Adrenal gland (tissue), 5 donors: ENCODE data around the gene TDRD3.

Experiments
- CTCF ChIP-seq, 6 experiments: fragments of 450-650 bp in 4 of 6; fragments of 200-600 bp in 2 of 6; sonication (generic) in 1 of 6; IDR thresholded peaks; 1 replicate in 5 of 6; 2 replicates in 1 of 6; pipeline versions ENCODE4 v1.5.1 to v1.8.0; 2016 to 2021; ENCODE audit warnings: antibody characterized with exemption in 6 of 6, mild to moderate bottlenecking in 2 of 6, moderate library complexity in 1 of 6
- POLR2A ChIP-seq, 2 donors: fragments of 450-650 bp; IDR thresholded peaks; one replicate each; pipeline ENCODE4 v1.6.1; 2017; ENCODE audit warnings: antibody characterized with exemption in 2 of 2, mild to moderate bottlenecking in 2 of 2, moderate library complexity in 1 of 2
- donor health status: DM: no; HTN: no; CAD: no.

- TF ChIP-seq CTCF (IDR thresholded peaks at IDR 0.05) (no peak), POLR2A (IDR thresholded peaks at IDR 0.05) (no peak)
Measured at GRCh38 chr13:60379837-60380565, 17.0 kb upstream of the TDRD3 start.
